HG03460 (cell line): Measurements from ENCODE around the gene SCAANT1.

Experiments used
- ATAC-seq: cut with Tn5 transposase; IDR thresholded peaks from one replicate; pipeline ENCODE4 v1.9.1; 2021; ENCODE audit not compliant: unreplicated experiment

Gene SCAANT1

DNA sequence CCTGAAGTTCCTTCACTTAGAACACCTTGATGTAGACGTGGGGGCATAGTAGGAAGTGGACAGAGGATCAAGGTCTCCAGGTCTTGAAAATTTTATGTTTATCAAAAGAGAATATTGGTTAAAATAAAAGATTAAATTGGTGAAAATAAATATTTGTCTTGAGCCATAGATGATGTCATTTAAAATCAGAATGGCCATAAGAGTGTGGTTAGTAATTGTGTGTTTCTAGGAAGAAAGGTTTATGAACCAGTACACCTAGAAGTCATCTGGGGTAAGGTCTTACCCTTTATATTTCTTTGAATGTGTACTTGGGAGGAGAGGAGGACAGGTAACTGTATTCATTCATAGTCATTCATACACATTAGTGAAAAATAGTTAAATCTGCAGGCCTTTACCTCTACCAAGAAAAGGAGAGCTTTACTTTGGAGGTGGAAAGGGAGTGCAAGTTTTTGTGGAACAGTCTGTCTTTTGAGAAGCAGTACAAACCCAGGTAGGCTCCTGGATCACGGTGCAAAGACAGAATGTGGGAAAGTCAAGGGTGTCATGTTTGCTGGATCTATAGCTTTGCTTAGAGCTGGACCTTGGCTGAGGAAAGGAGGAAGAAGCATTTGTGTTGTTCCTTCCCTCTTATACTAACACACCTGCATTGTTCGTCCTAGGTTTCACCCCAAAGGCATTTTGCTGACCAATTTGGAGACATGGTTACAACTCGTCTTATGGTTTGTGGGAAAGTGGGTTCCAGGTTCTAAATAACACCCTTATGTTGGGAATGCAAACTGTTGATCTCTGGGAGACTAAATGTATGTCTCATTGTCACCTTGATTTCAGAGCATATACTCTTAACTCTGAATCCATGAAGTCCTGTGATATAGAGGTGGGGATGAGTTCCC, 6.2 kb downstream of the SCAANT1 start:
- ATAC-seq: no peak

- no peak for ATAC-seq
Measured at GRCh38 chr3:63900459-63900858, 11.7 kb downstream of the SCAANT1 start.

- ATAC-seq: no peak
Measured at GRCh38 chr3:63900010-63900409, 12.2 kb downstream of the SCAANT1 start.

GRCh38 chr3:63896332-63897030, 15.7 kb downstream of the SCAANT1 start:
- ATAC-seq: peak; percentile 70

- no peak for ATAC-seq
Measured at GRCh38 chr3:63895422-63896189, 16.6 kb downstream of the SCAANT1 start.

GRCh38 chr3:63892773-63893352, 19.3 kb downstream of the SCAANT1 start:
- ATAC-seq: no peak

- no peak for ATAC-seq
Measured at GRCh38 chr3:63891518-63891917, 20.7 kb downstream of the SCAANT1 start.

GRCh38 chr3:63886858-63887257, 25.3 kb downstream of the SCAANT1 start:
- ATAC-seq: no peak

- no peak for ATAC-seq
Measured at GRCh38 chr3:63880653-63881052, 31.5 kb downstream of the SCAANT1 start.

GRCh38 chr3:63878394-63879060, 33.7 kb downstream of the SCAANT1 start:
- ATAC-seq: no peak

DNA sequence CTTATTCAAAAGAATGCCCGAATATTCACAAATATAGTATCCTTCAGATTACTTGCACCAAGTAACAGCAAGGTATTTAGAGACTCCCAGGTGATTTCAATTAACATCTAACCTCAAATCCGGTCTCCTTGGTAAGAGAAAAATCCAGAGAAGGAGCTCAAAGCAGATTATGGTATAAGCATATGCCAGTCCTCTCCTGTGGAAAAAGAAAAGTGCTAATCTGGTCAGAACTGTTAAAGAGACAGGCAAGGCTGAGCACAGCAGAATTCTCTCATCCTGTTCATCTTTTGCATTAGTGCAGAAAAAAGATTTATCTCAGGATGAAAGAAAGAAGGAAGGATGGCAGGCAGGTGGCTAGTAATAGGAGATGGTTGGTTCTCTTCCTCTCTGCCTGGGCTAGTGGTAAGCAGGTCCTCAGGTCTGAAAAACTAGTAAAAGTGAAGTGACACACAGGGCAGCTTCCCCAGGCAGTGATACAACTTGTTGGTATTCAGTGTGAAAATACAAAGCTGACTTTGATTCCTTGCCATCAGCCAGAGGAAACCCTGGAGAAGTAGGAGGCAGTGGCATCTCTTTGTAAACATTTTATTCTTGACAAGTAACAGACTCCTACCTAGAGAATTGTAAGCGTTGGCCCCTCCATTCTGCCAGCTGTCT, 34.3 kb downstream of the SCAANT1 start:
- ATAC-seq: no peak

DNA sequence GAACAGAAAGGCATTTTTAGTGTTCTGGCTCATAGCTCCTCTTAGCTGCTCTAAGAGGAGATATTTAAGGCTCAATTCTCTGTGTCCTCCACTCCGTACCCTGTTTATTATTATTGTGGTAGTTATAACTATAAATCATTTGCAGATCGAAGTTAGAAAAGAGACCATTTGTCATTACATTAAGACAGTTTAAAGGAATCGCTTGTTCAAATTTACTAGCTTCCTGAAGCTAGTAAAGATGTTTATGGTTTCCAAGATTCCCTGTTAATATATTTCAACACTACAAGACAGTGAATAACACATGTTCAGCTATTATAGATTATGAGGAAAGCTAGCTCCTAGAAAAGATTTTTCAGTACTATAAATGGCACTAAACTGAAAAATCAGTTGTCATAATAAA, 35.9 kb downstream of the SCAANT1 start:
- ATAC-seq: no peak

DNA sequence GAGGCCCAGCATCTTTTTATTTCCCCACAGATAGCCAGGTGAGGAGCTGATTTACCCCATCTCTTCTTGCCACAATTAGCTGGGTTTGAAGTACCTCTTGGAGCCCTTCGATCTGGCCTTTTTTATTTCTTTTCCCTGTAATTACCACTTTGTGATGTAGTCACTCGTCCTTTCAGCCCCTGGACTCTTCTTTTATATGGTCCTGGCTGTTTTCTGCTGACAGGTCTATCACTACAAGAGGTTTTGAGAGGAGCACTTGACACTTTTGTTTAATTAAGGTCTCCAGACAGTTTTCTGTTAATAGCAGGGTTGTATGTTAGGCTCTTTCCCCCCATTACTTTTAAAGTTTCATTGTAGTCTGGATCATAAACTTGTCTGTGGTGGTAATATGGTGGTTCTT, 36.7 kb downstream of the SCAANT1 start:
- ATAC-seq: no peak

DNA sequence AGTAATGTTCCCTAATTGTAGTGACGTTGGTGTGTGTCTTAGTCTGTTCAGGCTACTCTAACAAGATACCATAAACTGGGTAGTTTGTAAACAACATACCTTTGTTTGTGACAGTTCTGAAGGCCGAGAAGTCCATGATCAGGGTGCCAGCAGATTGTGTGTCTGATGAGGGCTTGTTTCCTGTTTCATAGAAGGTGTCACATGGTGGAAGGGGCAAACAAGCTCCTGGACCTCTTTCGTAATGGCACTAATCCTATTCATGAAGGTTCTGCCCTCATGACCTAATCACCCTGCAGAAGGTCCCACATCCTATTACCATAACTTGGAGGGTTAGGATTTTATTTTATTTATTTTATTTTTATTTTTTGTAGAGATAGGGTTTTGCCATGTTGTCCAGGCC, 37.4 kb downstream of the SCAANT1 start:
- ATAC-seq: no peak

DNA sequence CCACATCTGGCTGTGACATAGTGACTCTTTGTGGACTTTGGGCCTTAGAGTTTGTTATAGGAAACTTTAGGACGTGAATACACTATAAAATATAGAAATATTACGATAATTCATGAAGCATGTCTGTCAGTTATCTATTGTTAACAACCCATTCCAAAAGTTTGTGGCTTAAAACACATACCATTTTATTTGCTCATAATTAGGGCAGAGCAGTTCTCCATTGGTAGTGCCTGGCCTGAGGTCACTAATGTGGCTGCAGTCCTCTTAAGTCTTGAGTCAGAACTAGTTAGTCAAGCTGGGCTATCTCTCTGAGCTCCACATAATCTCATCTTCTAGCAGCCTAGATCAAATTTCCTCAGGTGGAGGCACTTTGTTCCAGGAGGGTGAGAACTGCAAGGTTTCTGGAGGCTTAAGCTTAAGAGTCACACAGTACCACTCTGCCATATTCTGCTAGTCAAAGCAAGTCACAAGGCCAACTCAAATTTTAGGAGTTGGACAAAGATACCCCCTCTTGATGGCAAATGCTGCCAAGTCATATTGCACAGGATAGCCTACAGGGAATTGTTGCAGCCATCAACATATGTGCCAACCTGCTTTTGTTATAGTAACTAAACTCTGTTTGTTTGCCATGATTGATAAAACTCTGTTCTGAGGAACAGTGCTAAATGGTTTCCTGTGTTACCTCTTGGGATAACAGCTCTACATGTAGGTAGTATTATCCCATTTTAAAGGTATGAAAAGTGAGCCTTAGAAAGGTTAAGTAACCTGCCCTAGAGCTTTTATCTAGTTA, 39.9 kb downstream of the SCAANT1 start:
- ATAC-seq: no peak

GRCh38 chr3:63870615-63871005, 41.6 kb downstream of the SCAANT1 start:
- ATAC-seq: no peak

DNA sequence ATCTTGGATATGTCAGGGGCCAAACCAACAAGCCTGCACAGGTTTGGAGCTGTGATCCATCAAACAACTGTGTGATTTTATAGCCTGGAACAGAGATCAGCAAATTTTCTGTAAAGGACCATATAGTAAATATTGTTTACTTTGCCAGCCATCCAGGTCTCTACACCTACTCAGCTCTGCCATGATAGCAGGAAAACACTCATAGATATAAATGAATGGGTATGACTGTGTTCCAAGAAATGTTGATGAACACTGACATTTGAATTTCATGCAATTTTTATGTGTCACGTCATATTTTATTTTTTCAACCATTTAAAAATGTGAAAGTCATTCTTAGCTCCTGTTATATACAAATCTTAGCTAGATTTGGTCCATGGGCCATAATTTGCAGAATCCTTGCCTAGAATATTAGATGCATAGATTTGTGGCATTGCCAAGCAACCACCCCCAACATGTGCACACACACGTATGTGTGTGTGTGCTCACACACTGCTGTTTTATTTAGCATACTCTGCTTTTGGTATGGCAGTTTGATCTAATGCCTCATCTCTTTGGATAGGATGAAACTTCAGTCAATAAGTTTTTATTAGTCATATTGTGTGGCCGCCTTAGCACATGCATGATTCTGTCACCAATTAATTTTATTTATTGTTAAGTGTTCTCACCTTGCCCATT, 42.1 kb downstream of the SCAANT1 start:
- no peak for ATAC-seq

GRCh38 chr3:63867225-63867624, 45.0 kb downstream of the SCAANT1 start:
- ATAC-seq: no peak

DNA sequence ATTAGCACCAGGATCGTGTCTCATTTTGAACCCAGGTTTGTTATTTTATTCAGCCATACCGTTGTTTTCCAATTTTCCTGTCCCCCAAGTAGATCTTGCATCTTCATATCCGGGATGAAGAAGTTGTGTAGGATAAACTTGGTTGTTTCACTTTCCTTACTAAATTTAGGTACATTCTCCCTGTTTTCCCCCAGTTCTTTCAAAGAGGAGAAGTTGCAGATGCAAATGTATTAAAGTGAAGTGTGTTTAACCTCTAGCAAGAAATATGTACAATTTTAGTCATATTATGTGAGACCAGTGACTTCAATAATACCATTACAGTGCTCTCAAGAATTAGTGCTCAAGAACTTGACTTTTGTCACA, 47.2 kb downstream of the SCAANT1 start:
- ATAC-seq: no peak
